GM23338 (cell line): ENCODE data around the gene GATA5. TPM values are rescaled to one million over a fixed set of nuclear protein-coding genes. Genes with fewer than 3 reads are reported as not detected.

ENCODE experiments used
- ATAC-seq: fragments of 200-7000 bp; cut with Tn5 transposase; 3 replicates; pipeline ENCODE4 v1.9.1; 2020
- DNase-seq: peaks from one replicate; pipeline ENCODE4 v3.0.0-alpha.2; 2015; ENCODE audit warnings: low spot score
- H2AFZ ChIP-seq: fragments of 200-600 bp; sonication (generic); 2 replicates; pipeline ENCODE4 v1.8.0; 2016; ENCODE audit warnings: antibody characterized with exemption, mild to moderate bottlenecking, moderate library complexity
- H3F3A ChIP-seq: fragments of 200-600 bp; sonication (generic); replicated peaks from 2 replicates; pipeline ENCODE4 v1.8.0; 2017; ENCODE audit warnings: antibody characterized with exemption, mixed run types, low read depth
- H3K27ac ChIP-seq: fragments of 200-600 bp; sonication (generic); 2 replicates; pipeline ENCODE4 v1.6.1; 2016; ENCODE audit warnings: low read depth
- H3K27me3 ChIP-seq: fragments of 200-600 bp; sonication (generic); 2 replicates; pipeline ENCODE4 v1.8.0; 2016; ENCODE audit warnings: mild to moderate bottlenecking, mixed run types, moderate library complexity; ENCODE audit not compliant: insufficient read depth
- H3K36me3 ChIP-seq: fragments of 200-600 bp; sonication (generic); 2 replicates; pipeline ENCODE4 v1.8.0; 2016; ENCODE audit warnings: mild to moderate bottlenecking; ENCODE audit not compliant: insufficient read depth
- H3K4me1 ChIP-seq: fragments of 200-600 bp; sonication (generic); 2 replicates; pipeline ENCODE4 v1.8.0; 2016; ENCODE audit warnings: mild to moderate bottlenecking, moderate library complexity; ENCODE audit not compliant: insufficient read depth
- H3K4me2 ChIP-seq: fragments of 200-600 bp; sonication (generic); 2 replicates; pipeline ENCODE4 v1.7.1; 2017; ENCODE audit warnings: mixed run types
- H3K4me3 ChIP-seq: fragments of 200-600 bp; sonication (generic); 2 replicates; pipeline ENCODE4 v1.6.1; 2016; ENCODE audit warnings: mixed run types
- H3K79me2 ChIP-seq: fragments of 200-600 bp; sonication (generic); replicated peaks from 2 replicates; pipeline ENCODE4 v1.8.0; 2017; ENCODE audit warnings: mild to moderate bottlenecking; ENCODE audit not compliant: insufficient read depth
- H3K9me2 ChIP-seq: fragments of 200-600 bp; sonication (generic); 2 replicates; pipeline ENCODE4 v1.8.0; 2017; ENCODE audit not compliant: insufficient read depth
- H4K20me1 ChIP-seq: fragments of 200-600 bp; sonication (generic); replicated peaks from 2 replicates; pipeline ENCODE4 v1.8.0; 2017; ENCODE audit warnings: mild to moderate bottlenecking; ENCODE audit not compliant: insufficient read depth
- H3K27ac Mint-ChIP-seq: 2 replicates; pipeline ENCODE4 v1.8.0; 2020; ENCODE audit warnings: inconsistent platforms, mild to moderate bottlenecking, moderate library complexity, mixed read lengths
- H3K27me3 Mint-ChIP-seq: 3 replicates; pipeline ENCODE4 v1.8.0; 2022; ENCODE audit warnings: low read depth, mild to moderate bottlenecking, moderate library complexity, mixed read lengths, inconsistent platforms; ENCODE audit not compliant: insufficient read depth, poor library complexity
- H3K36me3 Mint-ChIP-seq: 3 replicates; pipeline ENCODE4 v1.8.0; 2021; ENCODE audit warnings: low read depth, mild to moderate bottlenecking, inconsistent platforms, moderate library complexity, mixed read lengths
- H3K4me1 Mint-ChIP-seq: 3 replicates; pipeline ENCODE4 v1.8.0; 2020; ENCODE audit warnings: mild to moderate bottlenecking, inconsistent platforms, mixed read lengths
- H3K4me3 Mint-ChIP-seq: 3 replicates; pipeline ENCODE4 v1.8.0; 2021; ENCODE audit warnings: moderate library complexity, mild to moderate bottlenecking, inconsistent platforms, mixed read lengths
- H3K9me3 Mint-ChIP-seq: 3 replicates; pipeline ENCODE4 v1.8.0; 2020; ENCODE audit warnings: moderate library complexity, mild to moderate bottlenecking, inconsistent platforms, mixed read lengths
- CREB1 ChIP-seq: fragments of 250-450 bp; sonication (Bioruptor Pico); IDR thresholded peaks from 2 replicates; pipeline ENCODE4 v1.5.0; 2020; ENCODE audit warnings: low read depth, mild to moderate bottlenecking, moderate library complexity
- EZH2 ChIP-seq: fragments of 200-600 bp; sonication (generic); IDR thresholded peaks from one replicate; pipeline ENCODE4 v1.8.0; 2017; ENCODE audit warnings: antibody characterized with exemption, mild to moderate bottlenecking, low read depth; ENCODE audit not compliant: unreplicated experiment
- EZH2phosphoT487 ChIP-seq: fragments of 200-600 bp; sonication (generic); IDR thresholded peaks from one replicate; pipeline ENCODE4 v1.8.1; 2018; ENCODE audit warnings: antibody characterized with exemption; ENCODE audit not compliant: unreplicated experiment
- JUNB ChIP-seq: IDR thresholded peaks from one replicate; pipeline ENCODE4 v1.6.1; 2016; ENCODE audit warnings: antibody characterized with exemption; ENCODE audit not compliant: unreplicated experiment
- NANOG ChIP-seq: IDR thresholded peaks from 2 replicates; pipeline ENCODE4 v1.6.1; 2016; ENCODE audit warnings: antibody characterized with exemption, borderline replicate concordance
- POLR2AphosphoS5 ChIP-seq: IDR thresholded peaks from 2 replicates; pipeline ENCODE4 v1.6.1; 2016; ENCODE audit warnings: antibody characterized with exemption, low read depth
- STAT1 ChIP-seq: IDR thresholded peaks from one replicate; pipeline ENCODE4 v1.6.1; 2016; ENCODE audit warnings: antibody characterized with exemption; ENCODE audit not compliant: unreplicated experiment
- ZNF114 ChIP-seq: fragments of 250-450 bp; sonication (Bioruptor Pico); IDR thresholded peaks from 2 replicates; pipeline ENCODE4 v1.5.0; 2020; ENCODE audit warnings: mild to moderate bottlenecking, moderate library complexity
- ZNF331 ChIP-seq: fragments of 250-450 bp; sonication (Bioruptor Pico); IDR thresholded peaks from 2 replicates; pipeline ENCODE4 v1.5.0; 2020; ENCODE audit warnings: low read depth, mild to moderate bottlenecking, moderate library complexity
- polyA plus RNA-seq: library from polyadenylated mRNA; unstranded; fragments of >200 nt; fragmentation: Nextera tagmentation; extraction: Ambion mirVana; gene quantifications from 2 replicates; pipeline ENCODE4 v1.2.1, GENCODE V29; 2016
- total RNA-seq: library from RNA; depleted of rRNA; stranded (reverse); fragments of >200 nt; shearing (Covaris generic); gene quantifications from 2 replicates; pipeline ENCODE4 v1.2.3, GENCODE V29; 2014
- TF ChIP-seq, protein P1 (sequence below), 2 experiments: fragments of 200-600 bp in 1 of 2; sonication (generic) in 1 of 2; conservative IDR thresholded peaks; 2 replicates each; pipeline versions ENCODE4 v1.5.1 to v1.6.1; 2016 to 2017; ENCODE audit warnings: antibody characterized with exemption in 2 of 2, low read depth in 2 of 2, mild to moderate bottlenecking in 2 of 2, moderate library complexity in 1 of 2
- TF ChIP-seq, protein P2 (sequence below): IDR thresholded peaks from 2 replicates; pipeline ENCODE4 v1.6.1; 2016; ENCODE audit warnings: antibody characterized with exemption
- TF ChIP-seq, protein P3 (sequence below): fragments of 250-450 bp; sonication (Bioruptor Pico); IDR thresholded peaks from 2 replicates; pipeline ENCODE4 v1.5.0; 2020; ENCODE audit warnings: mild to moderate bottlenecking, moderate library complexity

Gene GATA5
- total and polyA plus RNA-seq, 2 experiments from 2014 or later = 0.60 to 0.73 TPM

DNA sequence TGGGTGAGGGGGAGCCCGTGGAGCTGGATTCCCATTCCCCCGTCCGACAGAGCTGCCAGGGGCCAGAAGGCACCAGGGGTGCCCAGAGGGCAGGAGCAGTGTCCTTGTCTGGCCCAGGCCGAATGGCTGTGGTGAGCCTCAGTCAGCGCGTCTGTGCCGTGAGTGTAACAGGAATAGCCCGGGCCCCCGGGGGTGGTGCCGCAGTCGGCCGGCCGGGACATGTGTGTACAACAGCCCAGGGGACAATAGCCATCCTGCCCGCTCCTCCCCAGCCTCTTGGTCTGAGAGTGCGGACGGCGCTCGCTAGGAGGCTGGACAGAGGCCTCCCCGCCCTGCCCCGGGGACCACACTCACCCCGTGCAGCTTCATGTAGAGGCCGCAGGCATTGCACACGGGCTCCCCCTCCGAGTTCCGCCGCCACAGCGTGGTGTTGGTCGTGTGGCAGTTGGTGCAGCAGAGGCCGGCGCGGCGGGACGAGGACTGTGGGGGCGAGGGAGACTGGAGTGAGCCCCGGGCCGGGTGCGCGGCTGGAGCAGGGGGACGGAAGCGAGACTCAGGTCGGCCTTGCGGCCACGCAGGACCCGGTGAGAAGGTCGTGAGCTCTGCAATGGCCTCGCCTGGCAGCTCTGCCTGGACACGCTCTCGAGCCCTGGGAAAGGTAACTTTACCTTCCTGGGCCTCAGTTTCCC is 9.6 kb downstream of the GATA5 start (continued):
- TF ChIP-seq, protein P1, sequence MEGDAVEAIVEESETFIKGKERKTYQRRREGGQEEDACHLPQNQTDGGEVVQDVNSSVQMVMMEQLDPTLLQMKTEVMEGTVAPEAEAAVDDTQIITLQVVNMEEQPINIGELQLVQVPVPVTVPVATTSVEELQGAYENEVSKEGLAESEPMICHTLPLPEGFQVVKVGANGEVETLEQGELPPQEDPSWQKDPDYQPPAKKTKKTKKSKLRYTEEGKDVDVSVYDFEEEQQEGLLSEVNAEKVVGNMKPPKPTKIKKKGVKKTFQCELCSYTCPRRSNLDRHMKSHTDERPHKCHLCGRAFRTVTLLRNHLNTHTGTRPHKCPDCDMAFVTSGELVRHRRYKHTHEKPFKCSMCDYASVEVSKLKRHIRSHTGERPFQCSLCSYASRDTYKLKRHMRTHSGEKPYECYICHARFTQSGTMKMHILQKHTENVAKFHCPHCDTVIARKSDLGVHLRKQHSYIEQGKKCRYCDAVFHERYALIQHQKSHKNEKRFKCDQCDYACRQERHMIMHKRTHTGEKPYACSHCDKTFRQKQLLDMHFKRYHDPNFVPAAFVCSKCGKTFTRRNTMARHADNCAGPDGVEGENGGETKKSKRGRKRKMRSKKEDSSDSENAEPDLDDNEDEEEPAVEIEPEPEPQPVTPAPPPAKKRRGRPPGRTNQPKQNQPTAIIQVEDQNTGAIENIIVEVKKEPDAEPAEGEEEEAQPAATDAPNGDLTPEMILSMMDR (conservative IDR thresholded peaks at IDR 0.05; ENCODE audit: low read depth in 2 of 2) = no peak
- no peak for TF ChIP-seq EZH2phosphoT487
- no peak for TF ChIP-seq ZNF331 (CRISPR knock-in tag)
- TF ChIP-seq ZNF114 (CRISPR knock-in tag) = no peak
- no peak for TF ChIP-seq EZH2
- no peak for TF ChIP-seq POLR2AphosphoS5
- no peak for TF ChIP-seq STAT1
- TF ChIP-seq NANOG = no peak

- DNase-seq (no peak), ATAC-seq (no peak)
- Histone ChIP-seq H3K27ac (no peak overlapping the region), H3K27me3 (no peaks in the 10 kb centered on the region), H3K79me2 (no peaks in the 10 kb centered on the region), H3K4me1 (no peaks in the 10 kb centered on the region), H4K20me1 (no peaks in the 10 kb centered on the region), H2AFZ (no peak overlapping the region), H3F3A (0 out of 2 replicates have a peak, but pooled peaks cover 1% of the 10 kb centered on the region), H3K4me3 (no peak overlapping the region), H3K36me3 (no peaks in the 10 kb centered on the region), H3K4me2 (no peak overlapping the region), H3K9me2 (no peaks in the 10 kb centered on the region)
- H3K4me1 Mint-ChIP-seq = peaks cover 2% of the 10 kb centered on the region
- no peak overlapping the region for H3K4me3 Mint-ChIP-seq
- H3K27ac Mint-ChIP-seq = no peak overlapping the region
- H3K36me3 Mint-ChIP-seq = no peaks in the 10 kb centered on the region
- peaks cover 11% of the 10 kb centered on the region for H3K27me3 Mint-ChIP-seq
- H3K9me3 Mint-ChIP-seq = no peaks in the 10 kb centered on the region
- TF ChIP-seq POLR2AphosphoS5 = no peak
- TF ChIP-seq EZH2phosphoT487 = no peak
- TF ChIP-seq CREB1 (CRISPR knock-in tag) = no peak
- no peak for TF ChIP-seq EZH2
- no peak for TF ChIP-seq JUNB
- no peak for TF ChIP-seq STAT1
- TF ChIP-seq, protein P2, sequence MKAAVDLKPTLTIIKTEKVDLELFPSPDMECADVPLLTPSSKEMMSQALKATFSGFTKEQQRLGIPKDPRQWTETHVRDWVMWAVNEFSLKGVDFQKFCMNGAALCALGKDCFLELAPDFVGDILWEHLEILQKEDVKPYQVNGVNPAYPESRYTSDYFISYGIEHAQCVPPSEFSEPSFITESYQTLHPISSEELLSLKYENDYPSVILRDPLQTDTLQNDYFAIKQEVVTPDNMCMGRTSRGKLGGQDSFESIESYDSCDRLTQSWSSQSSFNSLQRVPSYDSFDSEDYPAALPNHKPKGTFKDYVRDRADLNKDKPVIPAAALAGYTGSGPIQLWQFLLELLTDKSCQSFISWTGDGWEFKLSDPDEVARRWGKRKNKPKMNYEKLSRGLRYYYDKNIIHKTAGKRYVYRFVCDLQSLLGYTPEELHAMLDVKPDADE = no peak
- no peak for TF ChIP-seq ZNF331 (CRISPR knock-in tag)
- TF ChIP-seq, protein P1 (conservative IDR thresholded peaks at IDR 0.05; ENCODE audit: low read depth in 2 of 2) = no peak
- TF ChIP-seq, protein P3, sequence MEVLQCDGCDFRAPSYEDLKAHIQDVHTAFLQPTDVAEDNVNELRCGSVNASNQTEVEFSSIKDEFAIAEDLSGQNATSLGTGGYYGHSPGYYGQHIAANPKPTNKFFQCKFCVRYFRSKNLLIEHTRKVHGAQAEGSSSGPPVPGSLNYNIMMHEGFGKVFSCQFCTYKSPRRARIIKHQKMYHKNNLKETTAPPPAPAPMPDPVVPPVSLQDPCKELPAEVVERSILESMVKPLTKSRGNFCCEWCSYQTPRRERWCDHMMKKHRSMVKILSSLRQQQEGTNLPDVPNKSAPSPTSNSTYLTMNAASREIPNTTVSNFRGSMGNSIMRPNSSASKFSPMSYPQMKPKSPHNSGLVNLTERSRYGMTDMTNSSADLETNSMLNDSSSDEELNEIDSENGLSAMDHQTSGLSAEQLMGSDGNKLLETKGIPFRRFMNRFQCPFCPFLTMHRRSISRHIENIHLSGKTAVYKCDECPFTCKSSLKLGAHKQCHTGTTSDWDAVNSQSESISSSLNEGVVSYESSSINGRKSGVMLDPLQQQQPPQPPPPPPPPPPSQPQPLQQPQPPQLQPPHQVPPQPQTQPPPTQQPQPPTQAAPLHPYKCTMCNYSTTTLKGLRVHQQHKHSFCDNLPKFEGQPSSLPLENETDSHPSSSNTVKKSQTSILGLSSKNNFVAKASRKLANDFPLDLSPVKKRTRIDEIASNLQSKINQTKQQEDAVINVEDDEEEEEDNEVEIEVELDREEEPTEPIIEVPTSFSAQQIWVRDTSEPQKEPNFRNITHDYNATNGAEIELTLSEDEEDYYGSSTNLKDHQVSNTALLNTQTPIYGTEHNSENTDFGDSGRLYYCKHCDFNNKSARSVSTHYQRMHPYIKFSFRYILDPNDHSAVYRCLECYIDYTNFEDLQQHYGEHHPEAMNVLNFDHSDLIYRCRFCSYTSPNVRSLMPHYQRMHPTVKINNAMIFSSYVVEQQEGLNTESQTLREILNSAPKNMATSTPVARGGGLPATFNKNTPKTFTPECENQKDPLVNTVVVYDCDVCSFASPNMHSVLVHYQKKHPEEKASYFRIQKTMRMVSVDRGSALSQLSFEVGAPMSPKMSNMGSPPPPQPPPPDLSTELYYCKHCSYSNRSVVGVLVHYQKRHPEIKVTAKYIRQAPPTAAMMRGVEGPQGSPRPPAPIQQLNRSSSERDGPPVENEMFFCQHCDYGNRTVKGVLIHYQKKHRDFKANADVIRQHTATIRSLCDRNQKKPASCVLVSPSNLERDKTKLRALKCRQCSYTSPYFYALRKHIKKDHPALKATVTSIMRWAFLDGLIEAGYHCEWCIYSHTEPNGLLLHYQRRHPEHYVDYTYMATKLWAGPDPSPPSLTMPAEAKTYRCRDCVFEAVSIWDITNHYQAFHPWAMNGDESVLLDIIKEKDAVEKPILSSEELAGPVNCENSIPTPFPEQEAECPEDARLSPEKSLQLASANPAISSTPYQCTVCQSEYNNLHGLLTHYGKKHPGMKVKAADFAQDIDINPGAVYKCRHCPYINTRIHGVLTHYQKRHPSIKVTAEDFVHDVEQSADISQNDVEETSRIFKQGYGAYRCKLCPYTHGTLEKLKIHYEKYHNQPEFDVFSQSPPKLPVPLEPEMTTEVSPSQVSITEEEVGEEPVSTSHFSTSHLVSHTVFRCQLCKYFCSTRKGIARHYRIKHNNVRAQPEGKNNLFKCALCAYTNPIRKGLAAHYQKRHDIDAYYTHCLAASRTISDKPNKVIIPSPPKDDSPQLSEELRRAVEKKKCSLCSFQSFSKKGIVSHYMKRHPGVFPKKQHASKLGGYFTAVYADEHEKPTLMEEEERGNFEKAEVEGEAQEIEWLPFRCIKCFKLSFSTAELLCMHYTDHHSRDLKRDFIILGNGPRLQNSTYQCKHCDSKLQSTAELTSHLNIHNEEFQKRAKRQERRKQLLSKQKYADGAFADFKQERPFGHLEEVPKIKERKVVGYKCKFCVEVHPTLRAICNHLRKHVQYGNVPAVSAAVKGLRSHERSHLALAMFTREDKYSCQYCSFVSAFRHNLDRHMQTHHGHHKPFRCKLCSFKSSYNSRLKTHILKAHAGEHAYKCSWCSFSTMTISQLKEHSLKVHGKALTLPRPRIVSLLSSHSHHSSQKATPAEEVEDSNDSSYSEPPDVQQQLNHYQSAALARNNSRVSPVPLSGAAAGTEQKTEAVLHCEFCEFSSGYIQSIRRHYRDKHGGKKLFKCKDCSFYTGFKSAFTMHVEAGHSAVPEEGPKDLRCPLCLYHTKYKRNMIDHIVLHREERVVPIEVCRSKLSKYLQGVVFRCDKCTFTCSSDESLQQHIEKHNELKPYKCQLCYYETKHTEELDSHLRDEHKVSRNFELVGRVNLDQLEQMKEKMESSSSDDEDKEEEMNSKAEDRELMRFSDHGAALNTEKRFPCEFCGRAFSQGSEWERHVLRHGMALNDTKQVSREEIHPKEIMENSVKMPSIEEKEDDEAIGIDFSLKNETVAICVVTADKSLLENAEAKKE (CRISPR knock-in tag) = no peak
Observed at GRCh38 chr20:62464990-62465389, 10.8 kb downstream of the GATA5 start.
